Keratinocyte (primary cell): Measurements from ENCODE around the gene NFAT5.

Experiments
- EZH2 ChIP-seq: IDR thresholded peaks from one replicate; pipeline ENCODE4 v1.6.1; 2012; ENCODE audit warnings: inconsistent platforms, mild to moderate bottlenecking, low read length, moderate library complexity
- TF ChIP-seq, protein P1 (sequence below), 3 experiments: IDR thresholded peaks in 1 of 3; conservative IDR thresholded peaks in 1 of 3; optimal IDR thresholded peaks in 1 of 3; 2 replicates in 2 of 3; 3 replicates in 1 of 3; pipeline versions ENCODE3 to v1.5.1; 2011; ENCODE audit warnings: low read length in 3 of 3, mild to moderate bottlenecking in 3 of 3, moderate library complexity in 2 of 3, control low read depth in 1 of 3, inconsistent platforms in 1 of 3; ENCODE audit not compliant: insufficient read depth in 2 of 3; ENCODE audit errors: extremely low read depth in 1 of 3

GRCh38 chr16:69537706-69538080 lies 28.1 kb upstream of the NFAT5 start:
- TF ChIP-seq, protein P1, sequence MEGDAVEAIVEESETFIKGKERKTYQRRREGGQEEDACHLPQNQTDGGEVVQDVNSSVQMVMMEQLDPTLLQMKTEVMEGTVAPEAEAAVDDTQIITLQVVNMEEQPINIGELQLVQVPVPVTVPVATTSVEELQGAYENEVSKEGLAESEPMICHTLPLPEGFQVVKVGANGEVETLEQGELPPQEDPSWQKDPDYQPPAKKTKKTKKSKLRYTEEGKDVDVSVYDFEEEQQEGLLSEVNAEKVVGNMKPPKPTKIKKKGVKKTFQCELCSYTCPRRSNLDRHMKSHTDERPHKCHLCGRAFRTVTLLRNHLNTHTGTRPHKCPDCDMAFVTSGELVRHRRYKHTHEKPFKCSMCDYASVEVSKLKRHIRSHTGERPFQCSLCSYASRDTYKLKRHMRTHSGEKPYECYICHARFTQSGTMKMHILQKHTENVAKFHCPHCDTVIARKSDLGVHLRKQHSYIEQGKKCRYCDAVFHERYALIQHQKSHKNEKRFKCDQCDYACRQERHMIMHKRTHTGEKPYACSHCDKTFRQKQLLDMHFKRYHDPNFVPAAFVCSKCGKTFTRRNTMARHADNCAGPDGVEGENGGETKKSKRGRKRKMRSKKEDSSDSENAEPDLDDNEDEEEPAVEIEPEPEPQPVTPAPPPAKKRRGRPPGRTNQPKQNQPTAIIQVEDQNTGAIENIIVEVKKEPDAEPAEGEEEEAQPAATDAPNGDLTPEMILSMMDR (optimal IDR thresholded peaks at IDR 0.05 in 1 of 3, IDR thresholded peaks at IDR 0.05 in 1 of 3, conservative IDR thresholded peaks at IDR 0.05 in 1 of 3; ENCODE audit: extremely low read depth in 1 of 3, insufficient read depth in 2 of 3, low read length in 3 of 3) = no peak
- TF ChIP-seq EZH2 = no peak
